Activated CD4-positive, alpha-beta T cell treated with anti-CD3 and anti-CD28 coated beads, Interleukin-2, amount 10 ng/mL, durations not matched to agents 7 days and 5 days (primary cell): Measurements from ENCODE around the gene B4GALT2. TPM values are rescaled to one million over a fixed set of nuclear protein-coding genes. Genes with fewer than 3 reads are reported as not detected.

ENCODE experiments used
- CTCF ChIA-PET: fragments of 350-600 bp; sonication (Branson Sonifier 250); formaldehyde crosslinking; loops from one replicate; lab custom pipeline; 2021; ENCODE audit warnings: antibody characterized with exemption; lab: Charles Lee
- POLR2A ChIA-PET: fragments of 350-600 bp; sonication (Branson Sonifier 250); formaldehyde crosslinking; loops from one replicate; lab custom pipeline; 2021; ENCODE audit warnings: antibody characterized with exemption; lab: Charles Lee
- DNase-seq: peaks from one replicate; pipeline ENCODE4 v3.0.0-alpha.2; 2020
- H3K27ac Mint-ChIP-seq: one replicate; pipeline ENCODE4 v1.8.0; 2021; ENCODE audit warnings: mild to moderate bottlenecking, moderate library complexity, mixed read lengths
- H3K27me3 Mint-ChIP-seq: one replicate; pipeline ENCODE4 v1.8.0; 2021; ENCODE audit warnings: mixed read lengths
- H3K36me3 Mint-ChIP-seq: one replicate; pipeline ENCODE4 v1.8.0; 2021; ENCODE audit warnings: low read depth, mixed read lengths
- H3K4me1 Mint-ChIP-seq: one replicate; pipeline ENCODE4 v1.8.0; 2021; ENCODE audit warnings: mixed read lengths
- H3K4me3 Mint-ChIP-seq: one replicate; pipeline ENCODE4 v1.8.0; 2021; ENCODE audit warnings: mild to moderate bottlenecking, moderate library complexity, mixed read lengths
- H3K9me3 Mint-ChIP-seq: one replicate; pipeline ENCODE4 v1.8.0; 2021; ENCODE audit warnings: mixed read lengths
- total RNA-seq, 2 experiments: library from RNA; stranded (reverse); gene quantifications; one replicate each; pipeline ENCODE4 v1.2.3, GENCODE V29; 2021

Gene B4GALT2
- total RNA-seq, 2 experiments from 2014 or later, result 8.0 to 9.3 TPM

- Mint-ChIP-seq H3K4me1 (peaks cover 41% of the 10 kb centered on the region), H3K27ac (no peak overlapping the region), H3K4me3 (no peak overlapping the region), H3K27me3 (no peaks in the 10 kb centered on the region), H3K36me3 (peaks cover 6% of the 10 kb centered on the region), H3K9me3 (no peaks in the 10 kb centered on the region)
- POLR2A ChIA-PET, result no interaction called here
- DNase-seq, result no peak
- CTCF ChIA-PET, result interaction anchor here (1.3 to 9.2 kb wide), 4 partner anchors 15 to 282 kb away, joined by 3 to 93 read pairs (median 6); partner anchors contain the start of genes ARTN and DPH2
Measured at GRCh38 chr1:43949678-43950077, 29.3 kb upstream of the B4GALT2 start.

DNA sequence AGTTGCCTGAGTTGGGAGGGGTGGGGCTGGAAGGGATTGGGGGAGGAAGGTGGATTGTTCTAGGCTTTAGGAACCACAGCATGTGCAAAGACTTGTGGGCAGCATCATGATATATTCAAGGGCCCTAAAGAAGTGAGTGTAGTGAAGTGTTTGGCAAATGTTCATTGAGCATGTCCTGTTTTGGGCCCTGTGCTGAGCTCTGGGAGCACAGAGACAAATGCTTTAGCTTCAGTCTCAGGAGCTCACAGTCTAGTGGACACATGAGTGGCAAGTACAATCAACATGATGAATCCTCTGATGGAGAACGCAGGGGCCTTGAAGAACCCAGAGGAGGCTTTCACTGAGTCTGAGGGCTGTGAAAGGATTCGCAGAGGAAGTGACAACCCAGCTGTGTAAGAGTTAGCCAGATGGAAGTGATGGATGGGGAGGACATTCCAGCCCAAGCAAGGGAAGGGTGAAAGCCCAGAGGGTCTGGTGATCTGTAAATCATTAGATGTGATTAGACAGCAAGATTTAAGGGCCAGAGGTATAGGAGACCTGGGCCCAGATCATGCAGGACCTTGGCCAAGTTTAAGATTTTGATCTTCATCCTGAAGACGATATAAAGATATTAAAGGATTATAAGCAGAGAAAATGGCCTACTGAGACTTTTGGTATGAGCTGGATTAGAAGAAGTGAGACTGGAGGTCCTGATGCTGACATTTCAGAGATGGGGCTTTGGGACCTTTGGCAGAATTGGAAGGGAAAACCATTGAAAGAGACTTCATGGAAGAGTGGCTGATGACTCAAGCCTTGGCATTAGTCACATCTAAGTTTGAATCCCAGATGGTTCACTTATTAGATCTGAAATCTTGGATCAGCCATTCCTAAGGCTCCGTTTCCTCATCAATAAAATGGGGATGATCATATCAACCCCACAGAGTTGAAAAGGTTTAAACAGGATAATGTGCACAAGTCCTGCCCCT, 27.7 kb upstream of the B4GALT2 start:
- Mint-ChIP-seq H3K36me3 (peaks cover 4% of the 10 kb centered on the region), H3K27me3 (no peaks in the 10 kb centered on the region), H3K9me3 (no peaks in the 10 kb centered on the region), H3K27ac (no peak overlapping the region), H3K4me3 (no peak overlapping the region), H3K4me1 (peaks cover 25% of the 10 kb centered on the region)
- no peak for DNase-seq
- CTCF ChIA-PET, result interaction anchor here (1.3 to 9.2 kb wide), 2 partner anchors 17 to 22 kb away, joined by 4 to 93 read pairs; partner anchors contain the start of gene ARTN
- POLR2A ChIA-PET, result no interaction called here

- CTCF ChIA-PET, result interaction anchor here (1.0 to 1.5 kb wide), 3 partner anchors 9 to 60 kb away, joined by 3 read pairs; no protein-coding TSS in a partner anchor
- Mint-ChIP-seq H3K27me3 (no peaks in the 10 kb centered on the region), H3K36me3 (peaks cover 5% of the 10 kb centered on the region), H3K4me1 (peaks cover 18% of the 10 kb centered on the region), H3K9me3 (no peaks in the 10 kb centered on the region), H3K4me3 (no peak overlapping the region), H3K27ac (no peak overlapping the region)
- no peak for DNase-seq
- POLR2A ChIA-PET, result no interaction called here
Measured at GRCh38 chr1:43952731-43953346, 26.2 kb upstream of the B4GALT2 start.

DNA sequence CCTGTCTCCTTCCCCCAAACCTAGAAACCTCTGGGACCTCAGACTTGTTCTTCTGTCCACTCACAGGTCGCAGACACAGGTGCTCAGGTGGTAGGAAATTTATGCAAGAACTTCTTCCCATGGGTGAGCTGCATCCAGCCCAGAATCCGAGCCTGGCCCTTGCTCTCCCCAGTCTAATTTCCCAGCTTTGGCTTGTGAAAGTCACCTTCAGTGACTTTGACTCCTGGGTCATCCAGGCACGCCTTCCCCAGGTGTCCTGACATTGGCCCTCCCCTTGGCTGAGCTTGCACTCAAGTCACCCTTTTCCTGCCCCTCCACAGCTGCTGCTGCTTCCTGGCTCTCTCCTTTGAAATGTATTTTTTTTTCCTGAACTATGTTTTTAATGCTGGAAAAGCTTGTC, 25.6 kb upstream of the B4GALT2 start:
- Mint-ChIP-seq H3K36me3 (peaks cover 10% of the 10 kb centered on the region), H3K4me3 (no peak overlapping the region), H3K4me1 (peaks cover 13% of the 10 kb centered on the region), H3K27ac (no peak overlapping the region), H3K9me3 (no peaks in the 10 kb centered on the region), H3K27me3 (no peaks in the 10 kb centered on the region)
- ChIA-PET CTCF (interaction anchor here (1.0 to 3.2 kb wide), 4 partner anchors 9 to 59 kb away, joined by 3 to 14 read pairs (median 3); partner anchors contain the start of gene ARTN), POLR2A (no interaction called here)
- DNase-seq, result no peak

DNA sequence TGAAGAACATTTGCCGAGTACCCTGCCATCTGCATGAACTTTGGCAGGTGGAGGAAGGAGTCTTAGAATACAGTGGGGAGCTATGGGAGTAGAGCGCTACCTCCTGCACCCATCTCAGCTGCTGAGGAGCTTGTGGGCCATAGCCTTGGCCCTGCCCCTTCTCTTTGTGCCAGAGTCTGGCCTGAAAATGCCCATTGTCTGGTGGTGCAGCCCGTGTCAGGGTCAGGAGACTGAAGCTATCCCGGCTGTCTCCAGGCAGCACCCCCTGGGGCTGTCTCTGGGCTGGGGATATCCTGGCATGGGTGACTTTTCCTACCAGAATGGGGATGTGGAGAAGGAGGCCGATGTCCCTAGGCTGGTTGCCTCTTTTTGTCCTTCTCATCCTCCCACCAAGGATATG, 25.0 kb upstream of the B4GALT2 start:
- Mint-ChIP-seq H3K36me3 (peaks cover 11% of the 10 kb centered on the region), H3K27me3 (no peaks in the 10 kb centered on the region)

DNA sequence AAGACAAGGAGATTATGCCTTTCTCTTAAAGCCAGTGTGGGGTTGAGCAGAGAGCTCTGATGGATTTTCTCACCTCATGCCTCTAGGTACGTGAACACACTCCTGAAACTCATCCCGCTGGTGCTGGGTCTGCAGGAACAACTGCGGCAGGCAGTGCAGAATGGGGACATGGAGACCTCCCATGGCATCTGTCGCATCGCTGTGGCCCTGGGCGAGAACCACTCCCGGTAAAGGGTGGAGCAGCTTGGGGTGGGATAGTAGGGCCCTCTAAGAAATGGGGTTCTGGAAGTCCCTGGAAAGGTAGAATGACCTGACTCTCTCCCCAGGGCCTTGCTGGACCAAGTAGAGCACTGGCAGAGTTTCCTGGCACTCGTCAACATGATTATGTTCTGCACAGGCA, 22.8 kb upstream of the B4GALT2 start:
- Mint-ChIP-seq H3K27me3 (no peaks in the 10 kb centered on the region), H3K27ac (no peak overlapping the region), H3K36me3 (peaks cover 9% of the 10 kb centered on the region), H3K4me3 (no peak overlapping the region), H3K9me3 (no peaks in the 10 kb centered on the region), H3K4me1 (no peaks in the 10 kb centered on the region)
- ChIA-PET POLR2A (no interaction called here), CTCF (interaction anchor here (1.3 to 3.2 kb wide), 5 partner anchors 8 to 21 kb away, joined by 3 to 14 read pairs (median 5); partner anchors contain the start of genes ARTN and ATP6V0B)
- no peak for DNase-seq

More for the DNA sequence above, 25.0 kb upstream of the B4GALT2 start:
- ChIA-PET POLR2A (no interaction called here), CTCF (interaction anchor here (1.4 to 3.2 kb wide), 4 partner anchors 9 to 81 kb away, joined by 3 to 14 read pairs (median 4); partner anchors contain the start of gene ARTN)
- no peak overlapping the region for H3K4me3 Mint-ChIP-seq
- H3K27ac Mint-ChIP-seq, result no peak overlapping the region
- H3K4me1 Mint-ChIP-seq, result peaks cover 6% of the 10 kb centered on the region
- no peaks in the 10 kb centered on the region for H3K9me3 Mint-ChIP-seq
- DNase-seq, result no peak

DNA sequence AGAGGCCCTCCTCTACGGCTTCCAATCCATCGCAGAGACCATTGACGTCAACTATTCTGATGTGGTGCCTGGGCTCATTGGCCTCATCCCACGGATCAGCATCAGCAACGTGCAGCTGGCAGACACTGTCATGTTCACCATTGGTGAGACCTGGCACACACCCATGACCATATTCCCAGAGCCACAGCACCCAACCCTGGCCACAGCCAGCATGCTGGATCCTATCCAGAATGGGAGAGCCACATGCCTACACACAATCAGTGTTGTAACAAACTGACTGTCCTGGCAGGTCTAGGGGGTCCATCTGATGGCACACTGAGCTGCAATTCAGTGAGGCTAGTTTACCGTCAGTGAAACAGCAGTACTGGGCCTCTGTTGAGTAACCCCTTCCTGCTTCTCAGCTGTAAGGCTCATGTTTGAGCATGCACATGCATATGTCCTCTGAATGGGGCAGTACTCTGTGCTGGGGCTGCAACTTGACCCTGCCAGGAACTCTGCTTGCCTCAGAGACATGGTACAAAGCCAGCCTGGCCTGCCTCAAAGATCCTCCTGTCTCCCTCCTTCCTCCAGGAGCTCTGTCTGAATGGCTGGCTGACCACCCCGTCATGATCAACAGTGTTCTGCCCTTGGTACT, 21.5 kb upstream of the B4GALT2 start:
- no peak for DNase-seq
- H3K9me3 Mint-ChIP-seq, result no peaks in the 10 kb centered on the region
- CTCF ChIA-PET, result interaction anchor here (1.1 to 2.0 kb wide), 3 partner anchors 10 to 23 kb away, joined by 3 to 5 read pairs (median 3); partner anchors contain the start of gene ATP6V0B
- H3K36me3 Mint-ChIP-seq, result peaks cover 9% of the 10 kb centered on the region
- no peak overlapping the region for H3K4me3 Mint-ChIP-seq
- POLR2A ChIA-PET, result no interaction called here
- H3K27ac Mint-ChIP-seq, result no peak overlapping the region
- no peaks in the 10 kb centered on the region for H3K27me3 Mint-ChIP-seq
- H3K4me1 Mint-ChIP-seq, result peaks cover 1% of the 10 kb centered on the region

DNA sequence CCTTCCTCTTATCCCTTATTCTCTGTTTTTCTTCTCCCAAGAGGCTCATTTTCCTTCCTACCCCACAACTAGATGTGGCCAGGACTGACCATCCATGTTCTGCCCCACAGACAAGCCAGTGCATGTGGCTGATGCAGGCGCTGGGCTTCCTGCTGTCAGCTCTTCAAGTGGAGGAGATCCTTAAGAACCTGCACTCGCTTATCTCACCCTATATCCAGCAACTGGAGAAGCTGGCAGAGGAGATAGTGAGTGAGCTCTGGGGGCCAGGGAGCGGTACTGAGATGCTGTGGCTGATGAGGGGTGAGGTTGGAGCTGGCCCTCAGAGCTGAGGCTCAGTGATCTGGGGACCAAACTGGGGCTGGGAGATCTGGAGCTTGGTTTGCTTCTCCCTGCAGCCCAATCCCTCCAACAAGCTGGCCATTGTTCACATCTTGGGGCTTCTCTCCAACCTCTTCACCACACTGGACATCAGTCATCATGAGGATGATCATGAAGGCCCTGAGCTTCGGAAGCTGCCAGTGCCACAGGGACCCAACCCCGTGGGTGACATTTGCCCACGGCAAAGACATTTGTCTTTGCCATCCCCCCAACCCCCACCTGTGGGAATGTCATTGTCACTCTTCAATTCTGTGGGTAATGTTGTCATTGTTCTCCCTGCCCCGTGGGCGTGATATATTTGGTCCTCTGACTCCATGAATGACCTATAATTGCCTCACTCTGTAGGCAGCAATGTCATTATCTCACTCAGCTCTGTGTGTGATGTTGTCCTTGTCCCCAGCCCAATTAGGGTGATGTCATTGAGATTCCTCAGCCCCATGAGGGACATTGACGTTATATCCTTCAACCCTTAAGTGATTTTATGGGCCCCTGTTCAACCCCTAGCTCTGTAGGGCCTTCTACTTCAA, 20.4 kb upstream of the B4GALT2 start:
- ChIA-PET CTCF (interaction anchor here (1.1 to 1.7 kb wide), 4 partner anchors 12 to 24 kb away, joined by 3 to 5 read pairs (median 4); partner anchors contain the start of genes DPH2 and IPO13), POLR2A (no interaction called here)
- H3K9me3 Mint-ChIP-seq, result no peaks in the 10 kb centered on the region
- DNase-seq, result no peak
- no peaks in the 10 kb centered on the region for H3K27me3 Mint-ChIP-seq
- peaks cover 9% of the 10 kb centered on the region for H3K36me3 Mint-ChIP-seq
- H3K27ac Mint-ChIP-seq, result no peak overlapping the region
- peaks cover 6% of the 10 kb centered on the region for H3K4me1 Mint-ChIP-seq
- no peak overlapping the region for H3K4me3 Mint-ChIP-seq

DNA sequence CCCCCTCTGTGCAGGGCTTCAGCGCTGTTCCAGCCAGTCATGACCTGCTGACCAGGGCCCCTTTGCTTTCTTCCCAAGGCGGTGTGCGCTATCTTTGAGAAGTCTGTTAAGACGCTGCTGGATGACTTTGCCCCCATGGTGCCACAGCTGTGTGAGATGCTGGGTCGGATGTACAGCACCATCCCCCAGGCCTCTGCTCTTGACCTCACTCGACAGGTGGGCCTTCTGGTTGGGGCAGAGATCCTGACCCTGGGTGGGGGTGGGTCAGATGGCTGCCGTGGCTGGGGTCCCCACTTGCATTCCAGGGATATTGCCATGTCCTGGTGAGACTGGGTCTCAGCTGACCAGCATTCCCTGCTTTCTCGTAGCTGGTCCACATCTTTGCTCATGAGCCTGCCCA, 18.2 kb upstream of the B4GALT2 start:
- no peak overlapping the region for H3K27ac Mint-ChIP-seq
- H3K36me3 Mint-ChIP-seq, result peaks cover 9% of the 10 kb centered on the region
- ChIA-PET CTCF (interaction anchor here (0.7 kb wide), 1 partner anchor 14 kb away, joined by 3 read pairs; the partner anchor contains the start of gene ATP6V0B), POLR2A (no interaction called here)
- H3K4me1 Mint-ChIP-seq, result peaks cover 6% of the 10 kb centered on the region
- DNase-seq, result no peak
- H3K9me3 Mint-ChIP-seq, result no peaks in the 10 kb centered on the region
- H3K4me3 Mint-ChIP-seq, result no peak overlapping the region
- H3K27me3 Mint-ChIP-seq, result no peaks in the 10 kb centered on the region

- H3K27ac Mint-ChIP-seq, result no peak overlapping the region
- H3K4me1 Mint-ChIP-seq, result peaks cover 6% of the 10 kb centered on the region
- peaks cover 9% of the 10 kb centered on the region for H3K36me3 Mint-ChIP-seq
- H3K4me3 Mint-ChIP-seq, result no peak overlapping the region
- ChIA-PET CTCF (interaction anchor here (0.6 to 1.0 kb wide), 3 partner anchors 8 to 14 kb away, joined by 3 read pairs; partner anchors contain the start of gene ATP6V0B), POLR2A (no interaction called here)
- DNase-seq, result no peak
- H3K27me3 Mint-ChIP-seq, result no peaks in the 10 kb centered on the region
- no peaks in the 10 kb centered on the region for H3K9me3 Mint-ChIP-seq
Measured at GRCh38 chr1:43961692-43962091, 17.3 kb upstream of the B4GALT2 start.

GRCh38 chr1:43962324-43962723, 16.7 kb upstream of the B4GALT2 start:
- peaks cover 9% of the 10 kb centered on the region for H3K36me3 Mint-ChIP-seq
- H3K4me3 Mint-ChIP-seq, result no peak overlapping the region
- no peaks in the 10 kb centered on the region for H3K27me3 Mint-ChIP-seq
- ChIA-PET CTCF (interaction anchor here (0.6 to 1.3 kb wide), 3 partner anchors 9 to 15 kb away, joined by 3 read pairs; no protein-coding TSS in a partner anchor), POLR2A (no interaction called here)
- H3K27ac Mint-ChIP-seq, result no peak overlapping the region
- DNase-seq, result no peak
- H3K4me1 Mint-ChIP-seq, result peaks cover 6% of the 10 kb centered on the region
- H3K9me3 Mint-ChIP-seq, result no peaks in the 10 kb centered on the region
